ELF-1 (cell line): ENCODE measurements around the gene LRRC4C.

Experiments
- DNase-seq: peaks from one replicate; pipeline ENCODE4 v3.0.0-alpha.2; 2016; ENCODE audit warnings: low read depth, low spot score

Gene LRRC4C

DNA sequence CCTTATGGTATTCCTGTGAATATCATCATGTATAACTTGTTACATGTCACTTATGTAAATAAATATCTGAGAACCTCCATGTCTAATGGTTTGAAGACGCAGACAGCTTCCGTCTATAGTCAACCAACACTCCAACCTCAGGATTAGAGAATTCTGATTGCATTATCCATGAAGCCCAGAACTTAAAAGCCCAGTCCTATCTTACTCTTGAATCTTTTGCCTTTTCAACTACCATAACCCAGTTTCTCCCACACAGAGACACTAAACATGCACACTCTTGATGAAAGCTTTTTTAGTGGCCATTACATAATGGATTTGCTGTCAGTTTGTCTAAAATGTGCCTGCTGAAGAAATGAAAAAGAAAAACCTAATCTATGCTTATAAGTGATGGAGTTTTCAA lies 1219.2 kb downstream of the LRRC4C start:
- no peak for DNase-seq

DNA sequence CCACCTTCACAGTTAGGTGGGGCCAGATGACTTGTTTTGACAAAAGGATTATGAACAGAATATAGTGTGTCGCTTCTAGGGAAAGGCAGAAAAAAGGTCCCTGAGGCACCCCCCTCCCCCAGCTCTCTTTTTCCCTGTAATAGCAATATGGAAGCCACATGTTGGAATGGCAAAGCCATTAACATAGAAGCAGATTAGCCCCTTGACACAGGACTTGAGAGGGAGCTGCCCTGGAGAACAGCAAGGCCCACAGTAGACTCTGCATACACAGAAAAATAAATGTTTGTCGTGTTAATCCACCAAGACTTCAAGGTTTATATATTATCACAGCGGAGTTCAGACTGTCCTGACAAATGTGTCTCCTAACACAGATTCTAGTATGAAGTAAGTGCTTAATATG lies 1222.9 kb downstream of the LRRC4C start:
- DNase-seq: no peak

DNA sequence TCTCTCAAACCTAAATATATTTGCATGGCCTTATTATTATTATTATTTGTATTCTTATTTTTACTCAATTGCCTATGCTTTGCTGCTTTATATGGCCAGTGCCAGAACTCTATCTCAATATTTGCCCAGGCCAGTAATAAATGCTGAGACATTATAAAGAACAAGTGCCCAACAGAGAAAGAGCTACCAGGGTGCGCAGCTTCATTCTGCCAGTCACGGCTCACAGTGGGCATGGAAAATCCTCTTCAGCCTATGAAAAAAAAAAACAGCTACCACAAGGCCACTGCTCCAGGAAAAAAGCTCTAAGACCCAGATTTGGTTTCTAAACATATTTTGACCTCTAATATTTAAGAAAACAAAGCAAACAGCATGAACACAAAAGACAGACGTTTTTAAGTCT lies 1223.6 kb downstream of the LRRC4C start:
- DNase-seq: no peak

DNA sequence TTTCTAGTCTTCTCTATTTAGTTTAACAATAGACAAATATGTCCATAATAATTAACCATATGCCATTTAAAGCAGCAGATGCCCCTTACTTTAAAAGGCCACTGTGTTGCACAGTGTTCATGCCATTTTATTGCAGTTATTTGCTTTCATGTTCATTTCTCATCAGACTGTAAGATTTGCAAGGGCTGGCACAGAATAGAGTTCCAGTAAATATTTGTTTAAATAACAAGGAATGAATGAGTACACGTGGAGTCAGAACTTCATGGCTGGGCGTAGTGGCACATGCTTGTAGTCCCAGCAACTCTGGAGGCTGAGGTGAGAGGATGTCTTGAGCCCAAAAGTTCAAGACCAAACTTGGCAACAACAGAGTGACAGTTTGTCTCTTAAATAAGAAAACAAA lies 1228.6 kb downstream of the LRRC4C start:
- DNase-seq: no peak

DNA sequence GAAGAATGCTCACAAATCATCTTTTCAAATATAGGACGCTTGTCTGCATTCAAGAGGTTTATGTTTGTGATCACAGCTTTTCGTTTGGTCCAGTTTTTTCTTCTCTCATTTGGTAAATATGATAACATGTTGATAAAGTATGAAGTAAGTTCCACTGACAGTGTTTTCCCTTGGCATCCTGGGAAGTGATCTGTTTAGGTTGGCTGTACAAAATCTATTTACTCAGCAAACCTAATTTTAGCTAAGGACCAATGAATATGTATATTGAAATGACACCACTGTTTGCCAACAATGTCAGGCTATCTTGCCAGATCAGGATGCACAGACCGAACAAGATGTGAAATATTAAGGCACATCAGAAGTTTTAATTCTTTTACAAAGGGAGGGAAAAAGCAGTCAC lies 1230.8 kb downstream of the LRRC4C start:
- no peak for DNase-seq

DNA sequence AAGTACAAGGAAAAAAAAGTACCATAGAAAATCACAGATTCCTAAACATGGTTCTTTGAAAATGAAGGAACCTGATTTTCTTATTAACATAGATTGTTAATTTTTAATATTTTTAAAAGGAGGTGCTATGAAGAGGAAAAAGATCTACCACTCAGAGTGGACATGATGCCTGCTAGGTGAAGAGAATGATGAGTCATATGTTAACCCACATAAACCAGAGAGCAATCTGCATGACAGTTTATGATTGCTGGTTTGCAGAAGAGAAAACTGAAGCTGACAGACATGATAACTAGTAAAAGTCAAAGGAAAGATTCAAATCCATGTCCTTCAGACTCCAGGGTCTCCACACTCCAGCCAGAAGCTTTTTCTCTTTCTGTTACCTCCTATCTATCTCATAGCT lies 1231.7 kb downstream of the LRRC4C start:
- no peak for DNase-seq

DNA sequence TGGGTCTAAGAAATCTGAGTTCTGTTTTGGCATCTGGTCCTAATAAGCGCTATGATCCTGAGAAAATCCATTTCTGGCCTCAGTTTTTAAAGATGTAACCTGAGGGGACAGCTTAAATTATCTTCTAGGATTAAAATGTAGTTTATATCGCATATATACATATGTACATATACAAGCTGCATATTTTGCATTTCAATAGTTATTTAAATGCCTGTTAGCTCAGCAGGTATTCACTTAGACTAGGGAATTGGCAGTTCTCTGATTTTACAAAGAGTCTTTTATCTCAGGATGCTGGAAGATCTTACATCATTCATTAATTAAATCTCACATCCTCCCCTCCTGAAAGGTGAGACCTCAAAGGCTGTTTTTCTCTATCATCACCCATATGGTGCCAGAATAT lies 1232.8 kb downstream of the LRRC4C start:
- DNase-seq: no peak

DNA sequence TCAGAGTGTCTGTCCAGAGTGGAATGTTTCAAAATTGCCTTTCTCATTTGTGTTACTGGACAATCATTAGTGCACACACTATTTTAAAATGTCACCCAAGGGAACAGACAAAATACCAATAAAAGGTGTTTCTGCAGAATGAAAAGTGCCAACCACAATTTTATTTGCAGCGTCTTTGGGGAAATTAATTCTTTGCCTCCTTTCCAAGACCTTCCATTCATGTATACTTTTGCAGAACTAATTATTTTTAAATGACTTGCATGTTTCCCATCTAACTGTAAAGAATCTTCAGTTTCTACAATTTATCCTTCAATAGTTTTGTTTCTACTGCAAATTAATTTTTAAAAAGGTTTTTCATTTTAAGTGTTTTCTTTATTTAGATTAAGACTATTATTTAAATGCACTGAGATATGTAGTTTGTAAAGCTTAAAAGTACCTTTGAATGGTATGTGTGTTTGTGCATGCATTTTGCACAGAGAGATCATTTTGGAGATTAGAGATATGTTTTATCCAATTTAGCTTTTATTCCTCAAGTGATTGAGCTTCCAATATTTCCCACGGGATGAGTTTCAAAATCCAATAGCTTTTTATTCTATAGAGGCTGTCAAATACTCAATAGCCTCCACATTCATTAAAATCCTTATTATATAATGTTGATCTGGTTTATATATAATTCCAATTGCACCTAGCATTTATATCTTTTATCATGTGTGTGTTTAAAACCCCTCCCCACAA lies 1235.7 kb downstream of the LRRC4C start:
- no peak for DNase-seq

DNA sequence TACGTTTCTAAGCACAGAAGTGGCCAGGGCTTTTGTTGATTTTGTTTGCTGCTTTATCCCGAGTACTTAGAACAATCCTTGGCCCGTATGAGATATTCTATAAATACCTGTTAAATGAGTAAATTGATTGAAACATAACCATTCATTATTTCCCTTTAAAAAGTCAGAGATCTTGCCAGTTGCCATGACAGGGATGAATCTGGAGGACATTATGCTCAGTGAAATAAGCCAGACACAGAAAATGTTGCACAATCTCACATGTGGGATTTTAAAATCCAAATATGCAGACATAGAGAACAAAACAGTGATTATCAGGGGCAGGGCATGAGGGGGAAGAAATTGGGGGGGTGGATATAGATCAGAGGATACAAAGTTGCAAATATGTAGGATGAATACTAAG lies 1240.1 kb downstream of the LRRC4C start:
- no peak for DNase-seq

DNA sequence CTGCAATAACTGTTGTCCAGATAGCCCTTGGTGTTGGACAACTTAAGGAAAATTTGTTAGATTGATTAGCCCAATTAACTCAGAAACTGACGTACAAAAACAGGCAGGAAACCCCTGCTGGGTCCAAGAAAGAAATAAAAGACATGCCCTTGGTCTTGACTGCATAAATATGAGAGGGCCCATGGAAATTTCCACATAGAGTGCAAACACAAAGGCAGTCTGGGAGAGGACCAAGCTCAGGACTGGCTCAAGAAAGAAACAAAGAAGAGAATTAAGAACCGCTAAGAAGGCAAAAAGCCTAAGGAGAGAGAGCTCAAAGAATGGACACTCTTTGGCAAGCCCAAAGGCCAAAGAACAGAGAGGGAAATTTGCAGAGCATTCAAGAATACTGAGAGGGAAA lies 1243.9 kb downstream of the LRRC4C start:
- DNase-seq: no peak

DNA sequence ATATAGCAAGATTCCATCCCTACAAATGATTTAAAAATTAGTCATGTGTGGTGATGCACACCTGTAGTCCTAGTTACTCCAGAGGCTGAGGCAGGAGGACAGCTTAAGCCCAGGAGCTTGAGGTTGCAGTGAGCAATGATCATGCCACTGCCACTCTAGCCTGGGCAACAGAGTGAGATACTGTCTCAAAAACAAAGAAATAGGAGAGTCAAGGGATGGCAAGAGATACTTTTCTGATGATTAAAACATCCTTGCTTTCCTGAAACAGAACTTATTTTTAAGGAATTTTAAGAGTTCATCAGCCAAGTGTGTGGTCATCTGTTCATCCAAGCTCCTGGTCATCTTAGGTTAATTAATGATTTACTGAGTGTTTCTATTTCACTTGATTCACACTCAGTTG lies 1252.0 kb downstream of the LRRC4C start:
- no peak for DNase-seq

DNA sequence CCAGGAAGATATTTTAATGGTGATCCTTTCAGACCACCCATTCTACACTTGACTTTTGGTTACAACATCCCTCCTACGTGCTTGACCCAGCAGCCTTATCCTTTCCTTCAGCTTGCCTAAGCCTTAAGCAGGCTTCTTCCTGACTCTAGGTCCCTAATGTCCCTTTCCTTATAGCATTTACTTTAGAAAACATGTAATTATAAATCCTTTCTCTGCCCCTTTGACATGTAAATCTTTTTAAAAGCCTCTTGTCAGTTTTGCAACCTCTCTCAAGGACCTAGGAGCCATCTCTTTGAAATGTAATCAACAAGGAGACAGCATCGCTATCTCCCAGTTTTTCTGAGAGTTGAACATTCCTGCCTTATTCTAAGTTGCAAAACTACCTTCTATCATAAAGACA lies 1255.2 kb downstream of the LRRC4C start:
- no peak for DNase-seq

DNA sequence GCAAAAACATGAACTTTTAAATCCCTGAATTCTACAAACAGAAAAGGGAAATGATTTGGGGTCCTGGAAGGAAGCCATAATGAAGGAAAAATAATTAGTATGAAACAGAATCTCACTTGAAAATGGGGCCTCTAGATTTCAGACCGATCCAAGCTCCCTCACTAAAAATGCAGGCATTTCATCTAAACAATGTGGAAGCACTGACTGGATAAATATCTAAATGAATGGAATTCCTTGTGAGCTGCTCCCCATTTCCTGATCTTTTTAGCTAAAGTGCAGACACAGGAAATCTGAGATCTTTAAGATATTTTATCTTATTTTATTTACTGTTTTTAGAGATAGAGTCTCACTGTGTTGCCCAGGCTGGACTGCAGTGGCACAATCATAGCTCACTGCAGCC lies 1255.8 kb downstream of the LRRC4C start:
- no peak for DNase-seq

DNA sequence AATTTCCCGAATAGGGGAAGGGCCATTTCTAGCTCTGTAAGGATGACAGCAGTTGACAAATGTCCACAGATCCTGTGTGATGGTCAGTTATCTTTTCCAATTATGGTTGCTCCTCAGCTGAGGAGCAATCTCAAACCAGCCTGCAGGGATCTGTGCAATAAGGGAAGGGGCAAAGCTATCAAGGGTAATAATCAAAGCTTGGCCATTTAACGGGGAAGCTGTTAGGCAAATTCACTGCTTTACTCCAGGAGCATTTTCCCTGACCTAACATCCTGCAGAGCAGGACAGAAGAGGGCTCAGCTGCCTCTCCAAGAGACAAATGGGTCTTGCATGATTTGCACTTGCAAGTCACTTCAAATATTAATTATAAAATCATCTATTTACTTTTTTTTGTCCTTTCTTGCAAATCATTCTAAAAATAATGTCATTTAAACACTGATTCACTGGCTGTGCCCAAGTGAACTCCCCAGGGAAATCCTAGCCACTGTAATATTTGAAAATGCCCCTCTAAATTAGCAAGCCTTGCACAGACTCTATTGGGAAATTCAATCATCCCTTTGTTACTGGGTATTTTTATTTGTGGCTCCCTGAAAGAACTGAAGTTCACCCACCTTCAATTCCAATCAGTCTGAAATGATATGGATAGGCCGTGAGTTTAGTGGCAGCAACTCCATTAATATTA lies 1256.7 kb downstream of the LRRC4C start:
- DNase-seq: no peak

DNA sequence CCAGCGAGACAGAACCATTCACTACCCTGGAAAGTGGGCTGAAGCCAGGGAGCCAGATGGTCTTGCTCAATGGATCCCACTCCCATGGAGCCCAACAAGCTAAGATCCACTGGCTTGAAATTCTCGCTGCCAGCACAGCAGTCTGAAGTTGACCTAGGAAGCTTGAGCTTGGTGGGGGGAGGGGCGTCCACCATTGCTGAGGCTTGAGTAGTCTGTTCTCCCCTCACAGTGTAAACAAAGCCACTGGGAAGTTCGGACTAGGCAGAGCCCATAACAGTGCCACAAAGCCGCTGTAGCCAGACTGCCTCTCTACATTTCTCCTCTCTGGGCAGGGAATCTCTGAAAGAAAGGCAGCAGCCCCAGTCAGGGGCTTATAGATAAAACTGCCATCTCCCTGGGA lies 1266.9 kb downstream of the LRRC4C start:
- peak; percentile 54 for DNase-seq

DNA sequence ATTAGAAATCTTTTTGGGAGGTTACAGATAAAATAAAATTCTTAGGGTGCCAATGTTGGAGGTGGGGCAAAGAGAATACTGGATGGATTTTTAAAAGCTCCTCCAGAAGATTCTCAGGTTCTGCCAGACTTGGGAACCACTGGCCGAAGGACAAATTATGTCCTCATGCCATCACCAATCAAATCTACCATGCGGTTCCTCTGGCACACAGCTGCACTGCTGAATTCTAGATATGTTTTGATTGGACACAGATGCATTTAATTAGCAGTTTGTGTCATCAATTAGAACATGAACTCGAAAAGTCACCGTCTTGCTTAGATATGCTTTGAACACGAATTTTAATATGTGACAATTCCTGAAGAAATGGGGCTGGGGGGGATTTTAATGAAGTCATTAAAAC lies 1269.2 kb downstream of the LRRC4C start:
- DNase-seq: no peak

DNA sequence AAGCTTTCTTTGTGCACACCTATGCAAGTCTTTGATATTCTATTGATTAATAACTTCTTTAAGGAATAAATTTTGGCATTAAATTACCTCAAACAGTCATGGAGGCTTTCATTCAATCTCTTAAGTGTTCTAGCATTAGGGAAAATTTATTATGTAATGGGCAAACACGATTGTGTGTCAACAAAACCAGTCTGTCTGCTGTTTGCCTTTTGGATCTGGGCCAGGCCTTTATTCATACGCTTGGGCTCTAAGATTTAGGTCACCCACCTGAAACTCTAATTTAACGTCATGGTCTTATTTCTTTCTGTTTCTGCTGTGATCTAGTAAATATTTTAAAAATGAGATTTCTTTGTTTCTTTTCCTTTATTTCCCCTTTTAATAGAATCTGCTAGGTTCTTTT lies 1270.6 kb downstream of the LRRC4C start:
- no peak for DNase-seq

DNA sequence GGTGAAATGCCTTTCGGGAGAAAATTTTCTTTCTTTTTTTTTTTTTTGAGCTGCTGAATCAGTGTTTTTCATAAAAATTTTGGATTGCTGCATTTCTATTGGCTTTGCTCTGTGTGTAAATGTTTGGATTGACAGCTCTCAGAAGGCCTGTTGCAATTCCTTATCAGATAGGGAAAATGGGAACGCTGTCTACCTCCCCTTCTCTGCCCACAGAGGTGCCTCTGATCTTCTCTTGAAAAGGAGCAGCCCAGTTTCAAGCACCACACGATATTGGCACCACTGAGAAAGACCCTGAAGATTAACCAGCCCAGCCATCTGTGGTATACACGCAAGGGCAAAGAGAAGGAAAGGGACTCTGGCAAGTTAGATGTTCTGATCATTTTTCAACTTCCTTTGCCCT lies 1272.2 kb downstream of the LRRC4C start:
- DNase-seq: no peak

DNA sequence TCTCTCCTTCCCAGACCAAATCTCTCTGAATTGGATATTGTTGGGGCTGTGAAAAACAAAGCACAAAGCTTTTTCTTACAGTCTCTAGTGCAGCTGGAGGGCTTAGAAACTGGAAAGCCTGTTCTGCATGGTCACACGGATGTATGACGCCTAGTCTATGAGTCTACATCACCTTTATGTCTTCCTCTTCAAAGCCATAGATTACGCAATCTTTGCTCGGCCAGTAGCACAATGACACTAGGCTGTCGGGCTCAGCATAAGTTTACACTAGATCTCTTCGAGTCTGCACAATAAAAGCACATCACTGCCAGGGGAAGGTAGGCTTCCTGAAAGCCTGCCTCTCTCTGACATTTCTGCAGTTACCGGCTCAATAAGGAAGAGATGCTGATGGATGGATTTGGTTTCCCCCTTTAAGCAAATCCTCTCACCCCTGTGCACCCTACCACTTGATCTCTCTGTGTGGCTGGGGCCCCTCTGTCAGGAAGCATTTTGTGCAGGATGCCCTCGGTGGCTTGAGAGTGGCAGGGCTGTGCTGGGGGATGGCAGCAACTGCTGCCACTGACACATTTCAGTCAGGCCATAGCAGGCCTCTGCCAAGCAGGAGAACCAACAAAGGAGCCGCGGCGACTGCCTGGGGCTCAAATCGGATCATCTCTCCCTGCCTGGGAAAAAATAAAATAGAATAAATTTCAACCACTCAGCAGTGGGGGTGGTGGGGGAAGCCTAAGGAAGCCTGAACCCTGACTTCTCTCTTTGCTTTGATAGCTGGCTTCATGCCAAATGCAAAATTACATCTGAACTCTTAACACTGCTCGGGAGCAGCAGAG lies 1272.8 kb downstream of the LRRC4C start:
- DNase-seq: no peak

DNA sequence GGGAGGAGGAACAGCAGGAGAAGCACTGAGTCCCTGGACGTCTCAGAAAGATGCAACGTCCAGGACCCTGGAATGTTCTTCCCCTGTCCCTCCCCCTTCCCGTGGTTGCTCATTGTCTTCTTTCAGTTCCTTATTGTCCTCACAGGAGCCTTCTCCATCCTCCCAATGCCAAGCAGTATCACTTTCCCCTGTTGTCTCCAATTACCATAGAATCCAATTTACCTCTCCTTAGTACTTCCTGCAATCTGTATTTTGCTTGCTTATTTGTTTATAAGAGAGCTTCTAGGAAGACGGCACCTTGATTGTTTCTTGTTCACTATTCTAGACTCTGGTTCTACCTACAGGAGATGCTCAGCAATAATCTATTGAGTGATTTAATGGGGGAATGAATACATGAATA lies 1273.7 kb downstream of the LRRC4C start:
- no peak for DNase-seq

DNA sequence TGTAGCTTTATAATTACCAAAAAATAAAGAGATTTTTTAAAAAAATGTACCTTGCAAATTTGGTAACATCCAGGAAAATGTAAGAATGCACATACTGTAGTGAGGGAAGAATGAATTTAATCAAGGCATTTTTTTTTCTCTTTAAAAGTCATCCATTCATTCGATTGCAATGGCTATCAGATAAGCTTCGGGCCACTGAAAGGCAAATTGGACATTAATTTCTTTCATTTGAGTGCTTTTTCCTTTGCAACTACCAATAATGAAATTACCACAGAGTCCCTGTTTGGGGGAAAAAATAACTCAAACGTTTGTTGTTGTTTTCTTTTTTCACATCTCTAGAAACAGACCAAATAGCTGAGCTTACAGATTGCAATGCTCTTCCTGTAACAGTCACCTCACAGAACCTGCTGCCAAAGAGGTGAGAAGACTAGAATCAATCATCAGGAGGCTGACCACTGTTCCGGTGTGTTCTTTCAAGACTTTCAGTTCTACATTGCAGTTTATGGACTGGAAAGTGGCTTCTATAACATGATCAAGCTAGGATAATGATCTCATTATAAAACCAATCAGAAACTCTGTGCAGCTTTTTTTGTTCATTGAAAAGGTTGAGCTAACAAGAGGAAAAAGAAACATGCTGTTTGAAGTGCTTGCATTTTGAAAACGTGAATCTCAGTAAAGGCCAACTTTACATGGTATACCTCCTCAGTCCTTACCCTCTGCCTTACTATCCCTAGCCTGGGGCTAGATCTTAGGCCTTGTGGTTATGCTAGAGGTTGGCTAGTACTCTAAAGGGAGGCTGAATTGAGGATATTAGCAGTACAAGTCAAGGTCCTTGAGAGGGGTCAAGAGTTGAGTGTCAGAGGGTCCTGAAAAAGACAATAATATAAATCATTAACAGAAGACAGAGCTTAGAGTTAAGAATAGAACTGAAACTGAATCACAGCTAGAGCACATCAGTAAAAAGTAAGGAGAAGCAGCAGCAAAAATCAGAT lies 1276.1 kb downstream of the LRRC4C start:
- no peak for DNase-seq

DNA sequence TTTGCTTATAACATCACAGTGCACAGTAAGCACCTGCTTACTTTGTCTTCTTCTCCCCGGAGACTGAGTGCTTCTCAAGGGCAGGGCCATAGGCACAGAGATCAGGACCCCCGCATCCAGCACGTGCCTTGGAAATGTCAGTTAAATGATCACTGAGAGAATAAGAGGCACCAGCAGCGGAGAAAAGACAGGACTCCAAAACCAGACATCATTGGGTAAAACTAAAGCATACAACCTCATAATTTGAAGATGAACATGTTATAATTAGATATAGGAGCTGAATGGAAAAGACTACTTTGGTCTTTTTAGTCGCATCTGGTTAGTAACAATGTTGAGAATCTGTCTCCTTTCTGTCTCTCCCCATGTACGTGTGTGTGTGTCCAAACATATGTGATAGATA lies 1279.9 kb downstream of the LRRC4C start:
- DNase-seq: no peak
